Neural progenitor cell (in vitro differentiated cells): ENCODE results near the gene UCN. TPM values are rescaled to one million over a fixed set of nuclear protein-coding genes. Genes with fewer than 3 reads are reported as not detected.

Experiments
- DNase-seq: peaks from one replicate; pipeline ENCODE4 v3.0.0-alpha.2; 2016; ENCODE audit warnings: low spot score
- H2AFZ ChIP-seq: fragments of 200-600 bp; sonication (generic); replicated peaks from 2 replicates; pipeline ENCODE4 v1.6.1; 2016; ENCODE audit warnings: antibody characterized with exemption
- H3F3A ChIP-seq: fragments of 200-600 bp; sonication (generic); 2 replicates; pipeline ENCODE4 v1.6.1; 2016; ENCODE audit warnings: antibody characterized with exemption, low read depth
- H3K27ac ChIP-seq: fragments of 200-600 bp; sonication (generic); 2 replicates; pipeline ENCODE4 v1.5.1; 2016; ENCODE audit warnings: mild to moderate bottlenecking
- H3K27me3 ChIP-seq: fragments of 200-600 bp; sonication (generic); 2 replicates; pipeline ENCODE4 v1.6.1; 2016; ENCODE audit warnings: mild to moderate bottlenecking, moderate library complexity
- H3K36me3 ChIP-seq: fragments of 200-600 bp; sonication (generic); 2 replicates; pipeline ENCODE4 v1.5.1; 2016
- H3K4me1 ChIP-seq: fragments of 200-600 bp; sonication (generic); 2 replicates; pipeline ENCODE4 v1.6.1; 2016; ENCODE audit warnings: mixed run types
- H3K4me2 ChIP-seq: fragments of 200-600 bp; sonication (generic); 2 replicates; pipeline ENCODE4 v1.6.1; 2016
- H3K4me3 ChIP-seq: fragments of 200-600 bp; sonication (generic); 2 replicates; pipeline ENCODE4 v1.5.1; 2016
- H3K79me2 ChIP-seq: fragments of 200-600 bp; sonication (generic); 2 replicates; pipeline ENCODE4 v1.6.1; 2016; ENCODE audit warnings: low read depth
- H3K9ac ChIP-seq: fragments of 200-600 bp; sonication (generic); 2 replicates; pipeline ENCODE4 v1.6.1; 2016
- H3K9me3 ChIP-seq: fragments of 200-600 bp; sonication (generic); 2 replicates; pipeline ENCODE4 v1.5.1; 2016; ENCODE audit warnings: low read depth
- H4K20me1 ChIP-seq: fragments of 200-600 bp; sonication (generic); 2 replicates; pipeline ENCODE4 v1.6.1; 2016; ENCODE audit warnings: low read depth
- H3K27ac Mint-ChIP-seq: 3 replicates; pipeline ENCODE4 v1.8.0; 2021; ENCODE audit warnings: mixed read lengths
- H3K27me3 Mint-ChIP-seq: 2 replicates; pipeline ENCODE4 v1.8.0; 2022; ENCODE audit warnings: low read depth, mild to moderate bottlenecking, inconsistent platforms, moderate library complexity, mixed read lengths; ENCODE audit not compliant: insufficient read depth
- H3K36me3 Mint-ChIP-seq: 3 replicates; pipeline ENCODE4 v1.8.0; 2021; ENCODE audit warnings: mixed read lengths
- H3K4me1 Mint-ChIP-seq: 3 replicates; pipeline ENCODE4 v1.8.0; 2021; ENCODE audit warnings: mixed read lengths
- H3K4me3 Mint-ChIP-seq: 3 replicates; pipeline ENCODE4 v1.8.0; 2021; ENCODE audit warnings: mild to moderate bottlenecking, moderate library complexity, mixed read lengths
- H3K9me3 Mint-ChIP-seq: 3 replicates; pipeline ENCODE4 v1.8.0; 2020; ENCODE audit warnings: mixed read lengths
- CTCF ChIP-seq: fragments of 200-600 bp; sonication (generic); IDR thresholded peaks from 2 replicates; pipeline ENCODE4 v1.5.1; 2017; ENCODE audit warnings: antibody characterized with exemption, mild to moderate bottlenecking
- EZH2 ChIP-seq: fragments of 200-600 bp; sonication (generic); IDR thresholded peaks from 2 replicates; pipeline ENCODE4 v1.6.1; 2017; ENCODE audit warnings: antibody characterized with exemption, mild to moderate bottlenecking, moderate library complexity
- EZH2phosphoT487 ChIP-seq: fragments of 200-600 bp; sonication (generic); IDR thresholded peaks from 2 replicates; pipeline ENCODE4 v1.6.1; 2017; ENCODE audit warnings: antibody characterized with exemption
- total RNA-seq: library from RNA; depleted of rRNA; stranded (reverse); fragments of >200 nt; gene quantifications from 2 replicates; pipeline ENCODE4 v1.2.3, GENCODE V29; 2015; ENCODE audit warnings: low replicate concordance

The UCN gene
- total RNA-seq, 1 donor from 2014 or later = 0.56 TPM

DNA sequence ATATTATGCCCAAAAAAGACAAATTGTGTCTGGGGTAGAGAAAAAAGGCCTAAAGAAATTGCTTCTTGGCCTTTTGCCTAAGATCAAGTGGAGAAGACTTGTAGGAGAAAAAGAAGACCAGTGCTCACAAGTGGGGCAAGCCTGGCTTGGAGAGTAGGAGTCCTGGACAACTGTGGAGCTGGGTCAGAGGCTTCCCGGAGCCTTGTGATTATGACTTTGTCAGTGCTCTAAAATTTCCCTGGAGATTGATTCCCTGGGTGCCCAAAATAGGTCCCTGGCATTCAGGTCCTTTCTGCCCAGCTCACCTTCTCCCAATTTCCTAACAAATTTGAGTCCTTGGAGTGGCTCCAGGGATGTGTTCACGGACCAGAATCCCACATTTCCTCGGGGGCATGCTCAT is 26.8 kb downstream of the UCN start:
- Histone ChIP-seq H3K27ac (no peak overlapping the region), H3F3A (peaks cover 3% of the 10 kb centered on the region), H3K36me3 (no peaks in the 10 kb centered on the region), H3K9me3 (no peaks in the 10 kb centered on the region), H2AFZ (no peak overlapping the region), H3K79me2 (no peaks in the 10 kb centered on the region), H3K27me3 (peaks cover 4% of the 10 kb centered on the region), H3K9ac (no peak overlapping the region), H3K4me1 (peaks cover 13% of the 10 kb centered on the region), H4K20me1 (no peaks in the 10 kb centered on the region), H3K4me3 (no peak overlapping the region), H3K4me2 (no peak overlapping the region)
- no peak overlapping the region for H3K27ac Mint-ChIP-seq
- DNase-seq = no peak
- no peaks in the 10 kb centered on the region for H3K36me3 Mint-ChIP-seq
- H3K27me3 Mint-ChIP-seq = peaks cover 26% of the 10 kb centered on the region
- H3K9me3 Mint-ChIP-seq = no peaks in the 10 kb centered on the region
- no peak overlapping the region for H3K4me3 Mint-ChIP-seq
- peaks cover 3% of the 10 kb centered on the region for H3K4me1 Mint-ChIP-seq
- TF ChIP-seq EZH2phosphoT487 = no peak
- no peak for TF ChIP-seq CTCF
- TF ChIP-seq EZH2 = no peak

GRCh38 chr2:27280826-27281225 is 27.4 kb downstream of the UCN start:
- TF ChIP-seq EZH2phosphoT487 (no peak), CTCF (no peak), EZH2 (no peak)
- no peaks in the 10 kb centered on the region for H3K36me3 Mint-ChIP-seq

GRCh38 chr2:27278010-27278409 is 30.2 kb downstream of the UCN start:
- peaks cover 12% of the 10 kb centered on the region for H3K4me1 ChIP-seq
- no peak for DNase-seq
- H4K20me1 ChIP-seq = no peaks in the 10 kb centered on the region
- no peak overlapping the region for H3K4me2 ChIP-seq
- H3K9me3 Mint-ChIP-seq = no peaks in the 10 kb centered on the region
- H3K79me2 ChIP-seq = no peaks in the 10 kb centered on the region
- H3K4me3 ChIP-seq = no peak overlapping the region
- H2AFZ ChIP-seq = no peak overlapping the region
- peaks cover 4% of the 10 kb centered on the region for H3K27me3 ChIP-seq
- H3K4me1 Mint-ChIP-seq = peaks cover 3% of the 10 kb centered on the region
- H3K27ac ChIP-seq = no peak overlapping the region
- no peak overlapping the region for H3K4me3 Mint-ChIP-seq
- peaks cover 3% of the 10 kb centered on the region for H3F3A ChIP-seq
- no peaks in the 10 kb centered on the region for H3K9me3 ChIP-seq
- H3K9ac ChIP-seq = no peak overlapping the region
- peaks cover 20% of the 10 kb centered on the region for H3K27me3 Mint-ChIP-seq
- TF ChIP-seq CTCF = no peak
- TF ChIP-seq EZH2 = no peak
- no peak for TF ChIP-seq EZH2phosphoT487
- H3K27ac Mint-ChIP-seq = peak overlapping the region; percentile 58
- no peaks in the 10 kb centered on the region for H3K36me3 ChIP-seq
- no peaks in the 10 kb centered on the region for H3K36me3 Mint-ChIP-seq

More at GRCh38 chr2:27280826-27281225, 27.4 kb downstream of the UCN start:
- Mint-ChIP-seq H3K4me3 (no peak overlapping the region), H3K27ac (no peak overlapping the region), H3K4me1 (peaks cover 3% of the 10 kb centered on the region), H3K9me3 (no peaks in the 10 kb centered on the region), H3K27me3 (peaks cover 27% of the 10 kb centered on the region)
- peaks cover 3% of the 10 kb centered on the region for H3F3A ChIP-seq
- H3K9ac ChIP-seq = no peak overlapping the region
- no peak for DNase-seq
- no peaks in the 10 kb centered on the region for H3K9me3 ChIP-seq
- no peak overlapping the region for H3K27ac ChIP-seq
- no peak overlapping the region for H3K4me2 ChIP-seq
- no peak overlapping the region for H2AFZ ChIP-seq
- no peaks in the 10 kb centered on the region for H3K36me3 ChIP-seq
- H3K4me3 ChIP-seq = no peak overlapping the region
- H3K27me3 ChIP-seq = peaks cover 4% of the 10 kb centered on the region
- no peaks in the 10 kb centered on the region for H4K20me1 ChIP-seq
- H3K4me1 ChIP-seq = peaks cover 13% of the 10 kb centered on the region
- H3K79me2 ChIP-seq = no peaks in the 10 kb centered on the region
